SH-SY5Y (cell line): ENCODE measurements around the gene DDX39A.

Source experiments
- GATA2 ChIP-seq: IDR thresholded peaks from 2 replicates; pipeline ENCODE4 v1.6.1; 2011; ENCODE audit warnings: mild to moderate bottlenecking, low read depth, low read length
- GATA3 ChIP-seq: IDR thresholded peaks from 2 replicates; pipeline ENCODE4 v1.6.1; 2011; ENCODE audit warnings: low read depth, mild to moderate bottlenecking, low read length, moderate library complexity

Gene DDX39A

GRCh38 chr19:14419106-14419813, at the start of gene DDX39A:
TSS of gene DDX39A (minus strand) at chr19:14419341. CDS start at chr19:14413220, 6,121 bp downstream.
- TF ChIP-seq GATA2, result no peak
- TF ChIP-seq GATA3, result no peak

GRCh38 chr19:14467816-14468215, 48.7 kb upstream of the DDX39A start:
- TF ChIP-seq GATA3, result no peak
- no peak for TF ChIP-seq GATA2

GRCh38 chr19:14467391-14467790, 48.2 kb upstream of the DDX39A start:
- no peak for TF ChIP-seq GATA2

GRCh38 chr19:14463747-14464146, 44.6 kb upstream of the DDX39A start:
- TF ChIP-seq GATA3 (no peak), GATA2 (no peak)

- TF ChIP-seq GATA2 (no peak), GATA3 (no peak)
Measured at GRCh38 chr19:14460935-14461334, 41.8 kb upstream of the DDX39A start.

- no peak for TF ChIP-seq GATA2
- TF ChIP-seq GATA3, result no peak
Measured at GRCh38 chr19:14459703-14460102, 40.6 kb upstream of the DDX39A start.

- TF ChIP-seq GATA2 (no peak), GATA3 (no peak)
Measured at GRCh38 chr19:14450876-14451275, 31.7 kb upstream of the DDX39A start.

GRCh38 chr19:14450168-14450874, 31.2 kb upstream of the DDX39A start:
- TF ChIP-seq GATA2, result no peak
- TF ChIP-seq GATA3, result no peak

GRCh38 chr19:14449321-14449720, 30.2 kb upstream of the DDX39A start:
- TF ChIP-seq GATA2 (no peak), GATA3 (no peak)

GRCh38 chr19:14446336-14447036, 27.3 kb upstream of the DDX39A start:
- TF ChIP-seq GATA2, result no peak
- TF ChIP-seq GATA3, result no peak

GRCh38 chr19:14443632-14444216, 24.6 kb upstream of the DDX39A start:
- TF ChIP-seq GATA2 (no peak), GATA3 (no peak)

GRCh38 chr19:14442891-14443631, 23.9 kb upstream of the DDX39A start:
- no peak for TF ChIP-seq GATA2
- TF ChIP-seq GATA3, result no peak

- TF ChIP-seq GATA2, result no peak
- no peak for TF ChIP-seq GATA3
Measured at GRCh38 chr19:14441041-14441938, 22.1 kb upstream of the DDX39A start.

GRCh38 chr19:14440049-14440448, 20.9 kb upstream of the DDX39A start:
- no peak for TF ChIP-seq GATA2
- TF ChIP-seq GATA3, result no peak

GRCh38 chr19:14439014-14439413, 19.9 kb upstream of the DDX39A start:
- TF ChIP-seq GATA2 (no peak), GATA3 (no peak)
